GM19452 (cell line): ENCODE measurements around the gene HADHB.
"Not testable (repeated sequence)": the region's sequence is repeated elsewhere in the genome, so short reads cannot be mapped to it uniquely, and the experiment has no call there.

Experiments used
- ATAC-seq: cut with Tn5 transposase; IDR thresholded peaks from one replicate; pipeline ENCODE4 v1.9.1; 2021; ENCODE audit not compliant: unreplicated experiment

Gene HADHB

GRCh38 chr2:26327291-26328272 lies 82.8 kb downstream of the HADHB start:
- ATAC-seq: no peak

- ATAC-seq: not testable (repeated sequence)
Observed at GRCh38 chr2:26329083-26329482, 84.3 kb downstream of the HADHB start.

DNA sequence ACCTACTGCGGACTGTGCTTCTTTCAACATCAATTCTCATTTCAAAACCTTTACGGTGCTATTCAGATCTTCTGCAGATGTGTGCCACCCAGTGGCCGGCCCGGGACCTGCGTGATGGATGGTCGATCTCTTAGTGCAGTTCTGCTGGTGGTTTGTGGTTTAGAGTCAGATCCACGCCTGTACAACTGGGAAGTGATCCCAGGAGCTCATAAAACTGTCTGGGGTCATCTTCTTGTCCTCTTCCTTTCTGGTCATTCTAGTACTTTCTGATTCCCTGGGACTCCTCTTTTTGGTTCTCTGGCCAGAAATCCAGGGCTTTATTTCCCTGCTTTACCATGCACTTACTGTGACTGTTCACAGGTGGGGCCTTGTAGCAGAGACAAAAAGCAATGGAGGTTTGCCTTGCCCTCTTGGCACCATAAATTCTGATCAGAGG lies 85.4 kb downstream of the HADHB start:
- ATAC-seq: peak; percentile 72

DNA sequence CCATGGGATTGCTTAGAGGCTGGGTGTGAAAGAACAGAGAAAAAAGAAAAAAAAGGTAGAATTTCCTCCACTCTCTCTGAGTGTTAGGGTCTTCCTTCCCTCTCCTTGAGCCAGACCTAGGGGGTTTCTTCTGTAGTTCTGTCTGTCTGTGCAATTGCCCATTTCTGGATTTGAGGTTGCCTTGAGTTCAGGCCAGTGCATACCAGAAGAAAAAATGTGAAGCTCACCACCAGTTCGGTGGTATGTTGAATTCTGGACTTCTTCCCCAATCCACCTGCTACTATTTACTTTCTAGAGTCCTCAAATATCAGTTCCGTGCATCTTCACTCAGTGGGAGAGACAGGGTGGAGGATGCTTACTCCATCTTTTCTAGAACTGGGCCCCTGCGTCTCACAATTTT lies 85.9 kb downstream of the HADHB start:
- no peak for ATAC-seq

DNA sequence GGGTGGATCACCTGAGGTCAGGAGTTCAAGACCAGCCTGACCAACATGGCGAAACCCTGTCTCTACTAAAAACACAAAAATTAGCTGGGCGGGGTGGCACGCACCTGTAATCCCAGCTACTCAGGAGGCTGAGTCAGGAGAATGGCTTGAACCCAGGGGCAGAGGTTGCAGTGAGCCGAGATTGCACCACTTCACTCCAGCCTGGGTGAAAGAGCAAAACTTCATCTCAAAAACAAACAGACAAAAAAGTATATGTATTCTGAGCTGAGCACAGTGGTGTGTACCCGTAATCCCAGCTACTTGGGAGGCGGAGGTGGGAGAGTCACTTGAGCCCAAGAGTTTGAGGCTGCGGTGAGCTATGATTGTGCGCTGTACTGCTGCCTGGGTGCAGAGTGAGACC lies 86.6 kb downstream of the HADHB start:
- not testable (repeated sequence) for ATAC-seq

DNA sequence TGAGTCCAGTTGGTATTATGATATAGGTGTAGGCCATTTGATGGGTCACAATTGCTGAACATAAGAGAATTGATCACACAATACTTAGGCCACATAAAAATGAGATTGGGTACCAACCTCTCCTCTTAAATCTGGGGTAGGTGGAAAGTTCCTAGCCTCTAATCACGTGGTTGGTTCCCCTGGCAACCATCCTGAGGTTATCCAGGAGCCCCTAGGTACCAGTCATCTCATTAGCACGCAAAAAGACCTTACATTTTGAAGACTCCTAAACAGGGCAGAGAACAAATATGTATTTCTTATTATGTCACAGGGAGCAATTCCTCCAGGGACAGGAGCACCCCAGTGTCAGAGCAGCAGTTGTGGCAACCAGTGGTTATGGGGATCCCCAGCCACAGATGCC lies 88.6 kb downstream of the HADHB start:
- no peak for ATAC-seq

DNA sequence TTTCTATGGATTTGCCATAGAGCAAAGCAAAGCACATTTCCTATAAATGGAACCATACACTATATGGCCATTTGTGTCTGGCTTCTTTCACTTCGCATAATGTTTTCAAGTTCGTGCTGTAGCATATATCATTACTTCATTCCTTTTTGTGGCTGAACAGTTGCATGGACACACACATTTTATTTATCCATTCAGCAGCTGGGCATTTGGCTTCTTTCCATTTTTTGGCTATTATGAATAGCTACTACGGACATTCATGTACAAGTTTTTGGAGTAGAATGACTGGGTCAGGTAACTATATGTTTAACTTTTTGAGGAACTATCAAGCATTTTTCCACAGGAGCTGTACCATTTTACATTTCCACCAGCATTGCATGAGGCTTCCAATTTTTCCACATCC lies 90.5 kb downstream of the HADHB start:
- ATAC-seq: no peak

DNA sequence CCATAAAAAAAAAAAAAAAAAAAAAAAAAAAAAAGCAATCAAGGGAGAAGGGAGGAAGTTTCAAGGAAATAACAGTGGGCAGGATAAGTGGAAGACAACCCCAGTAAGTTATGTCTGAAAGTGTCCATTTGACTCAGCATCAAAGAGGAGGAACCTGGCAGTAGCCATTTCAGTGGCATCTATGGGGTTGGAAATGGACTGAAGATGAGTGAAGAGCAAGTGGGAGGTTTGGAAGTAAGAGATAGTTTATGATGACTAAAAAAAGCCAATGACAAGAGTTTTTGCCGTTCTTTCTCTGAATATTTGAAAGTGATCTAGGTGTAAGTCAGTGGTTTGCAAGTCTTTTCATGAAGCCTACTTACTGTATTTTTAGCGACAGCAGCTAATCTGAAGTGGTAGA lies 92.0 kb downstream of the HADHB start:
- no peak for ATAC-seq

- no peak for ATAC-seq
Observed at GRCh38 chr2:26337298-26337697, 92.6 kb downstream of the HADHB start.
